GM12878 (cell line): ENCODE measurements around the gene RRP15. TPM values are rescaled to one million over a fixed set of nuclear protein-coding genes. Genes with fewer than 3 reads are reported as not detected.
A peak's percentile ranks its signal among the peaks of the same experiment; 100 is the strongest.

ENCODE experiments used
- ATAC-seq: fragments of 200-7000 bp; cut with Tn5 transposase; 3 replicates; pipeline ENCODE4 v1.9.1; 2020; ENCODE audit warnings: mild to moderate bottlenecking, moderate library complexity
- BruUV-seq: library from RNA; stranded (reverse); fragments of 400-500 nt; replicated peaks from 2 replicates; lab custom pipeline; 2021; lab: Mats Ljungman, UMichigan
- CTCF ChIA-PET: fragments of 300-600 bp; sonication (Branson Sonifier 250); formaldehyde crosslinking; extraction: SDS; loops from one replicate; lab custom pipeline; 2021; ENCODE audit warnings: inconsistent platforms; lab: Yijun Ruan, JAX
- POLR2A ChIA-PET: fragments of 350-600 bp; formaldehyde crosslinking; extraction: SDS; loops from one replicate; lab custom pipeline; 2021; ENCODE audit warnings: inconsistent platforms; lab: Charles Lee
- RAD21 ChIA-PET: fragments of 300-600 bp; sonication (Branson Sonifier 250); formaldehyde crosslinking; loops from one replicate; lab custom pipeline; 2023; ENCODE audit warnings: antibody characterized with exemption; ENCODE audit not compliant: unreplicated experiment; lab: Charles Lee
- SMC1A ChIA-PET: fragments of 300-600 bp; sonication (Branson Sonifier 250); formaldehyde crosslinking; loops from one replicate; lab custom pipeline; 2023; ENCODE audit not compliant: unreplicated experiment, uncharacterized antibody; lab: Charles Lee
- DNase-seq: peaks from one replicate; pipeline ENCODE4 v3.0.0-alpha.2; 2011; ENCODE audit warnings: low read depth, low spot score
- FAIRE-seq: peaks from 3 replicates; lab custom pipeline; 2011; peaks lifted over from hg19 to GRCh38; lab: Jason Lieb, UNC
- H2AFZ ChIP-seq: 2 replicates; pipeline ENCODE4 v1.6.0; 2011; ENCODE audit warnings: low read depth, low read length, control low read depth; ENCODE audit not compliant: control insufficient read depth
- H3K27ac ChIP-seq: 2 replicates; pipeline ENCODE4 v1.5.1; 2011; ENCODE audit warnings: control low read depth; ENCODE audit not compliant: control insufficient read depth, insufficient read depth
- H3K27me3 ChIP-seq, 2 experiments: replicated peaks in 1 of 2; 2 replicates each; pipeline versions ENCODE4 v1.6.0 to v1.6.1; 2011; ENCODE audit warnings: low read length in 1 of 2; ENCODE audit not compliant: control insufficient read depth in 2 of 2, insufficient read depth in 2 of 2
- H3K36me3 ChIP-seq, 2 experiments: 2 replicates each; pipeline ENCODE4 v1.5.1; 2011; ENCODE audit warnings: low read length in 1 of 2; ENCODE audit not compliant: control insufficient read depth in 2 of 2, insufficient read depth in 2 of 2
- H3K4me1 ChIP-seq: 2 replicates; pipeline ENCODE4 v1.6.1; 2011; ENCODE audit warnings: mild to moderate bottlenecking, low read length, moderate library complexity, mixed read lengths; ENCODE audit not compliant: control insufficient read depth, insufficient read depth
- H3K4me2 ChIP-seq: 2 replicates; pipeline ENCODE4 v1.6.0; 2011; ENCODE audit warnings: control low read depth; ENCODE audit not compliant: control insufficient read depth, insufficient read depth
- H3K4me3 ChIP-seq: fragments of 200-600 bp; sonication (generic); 2 replicates; pipeline ENCODE4 v1.5.1; 2016
- H3K79me2 ChIP-seq: 2 replicates; pipeline ENCODE4 v1.6.0; 2011; ENCODE audit warnings: low read length; ENCODE audit not compliant: control insufficient read depth, insufficient read depth
- H3K9ac ChIP-seq: 2 replicates; pipeline ENCODE4 v1.8.0; 2011; ENCODE audit warnings: low read length, control low read depth, mixed read lengths; ENCODE audit not compliant: control insufficient read depth, insufficient read depth
- H3K9me3 ChIP-seq: replicated peaks from 3 replicates; pipeline ENCODE4 v1.5.1; 2011; ENCODE audit warnings: mild to moderate bottlenecking, low read length; ENCODE audit not compliant: control insufficient read depth, insufficient read depth
- H4K20me1 ChIP-seq: 2 replicates; pipeline ENCODE4 v1.6.0; 2011; ENCODE audit not compliant: control insufficient read depth, insufficient read depth
- ATF3 ChIP-seq: IDR thresholded peaks from 2 replicates; pipeline ENCODE4 v1.6.1; 2011; ENCODE audit warnings: low read depth, mild to moderate bottlenecking, low read length, moderate library complexity, borderline replicate concordance; ENCODE audit errors: extremely low read depth
- ATF7 ChIP-seq: fragments of 450-650 bp; IDR thresholded peaks from 2 replicates; pipeline ENCODE4 v1.6.1; 2016; ENCODE audit warnings: low read depth, mild to moderate bottlenecking
- BCL3 ChIP-seq: IDR thresholded peaks from 2 replicates; pipeline ENCODE4 v1.6.1; 2011; ENCODE audit warnings: borderline replicate concordance, low read depth, mild to moderate bottlenecking, moderate library complexity, low read length; ENCODE audit not compliant: insufficient read depth, poor library complexity, severe bottlenecking
- CBX5 ChIP-seq: sonication (generic); IDR thresholded peaks from 2 replicates; pipeline ENCODE4 v1.6.1; 2016; ENCODE audit warnings: low read depth, moderate library complexity, mild to moderate bottlenecking, inconsistent platforms
- NFXL1 ChIP-seq: fragments of 450-650 bp; IDR thresholded peaks from 2 replicates; pipeline ENCODE4 v1.6.1; 2017; ENCODE audit warnings: antibody characterized with exemption, mild to moderate bottlenecking, borderline replicate concordance
- NRF1 ChIP-seq: conservative IDR thresholded peaks from 2 replicates; pipeline ENCODE4 v1.6.1; 2011; ENCODE audit warnings: mild to moderate bottlenecking, low read depth, low read length, improper control_type of control experiment
- POLR2AphosphoS5 ChIP-seq: IDR thresholded peaks from 2 replicates; pipeline ENCODE4 v1.6.1; 2011; ENCODE audit warnings: mild to moderate bottlenecking, low read length, inconsistent platforms
- RAD51 ChIP-seq: fragments of 450-650 bp; IDR thresholded peaks from 2 replicates; pipeline ENCODE4 v1.6.1; 2016; ENCODE audit warnings: moderate library complexity, mild to moderate bottlenecking, inconsistent platforms
- RBBP5 ChIP-seq: fragments of 200-600 bp; sonication (generic); conservative IDR thresholded peaks from 2 replicates; pipeline ENCODE4 v1.6.1; 2016
- TCF12 ChIP-seq: IDR thresholded peaks from 2 replicates; pipeline ENCODE4 v1.6.1; 2011; ENCODE audit warnings: low read depth, mild to moderate bottlenecking, low read length
- YBX1 ChIP-seq: fragments of 450-650 bp; IDR thresholded peaks from 2 replicates; pipeline ENCODE4 v1.6.1; 2016; ENCODE audit warnings: antibody characterized with exemption
- ZNF384 ChIP-seq: IDR thresholded peaks from 2 replicates; pipeline ENCODE4 v1.6.1; 2012; ENCODE audit warnings: low read depth, mild to moderate bottlenecking, low read length, improper control_type of control experiment, borderline replicate concordance
- WGBS: methylation state at CpG from one replicate; pipeline ENCODE4 v1.1.6; 2016; ENCODE audit warnings: low lambda C conversion rate; ENCODE audit not compliant: insufficient replicate concordance, insufficient coverage; ENCODE audit errors: missing lambda C conversion rate; 5-methylcytosine and 5-hydroxymethylcytosine counted together
- in situ Hi-C: fragments of 300-500 bp; cut with MboI; formaldehyde crosslinking; loops from 9 replicates; pipeline ENCODE4 v1.14.3; 2018; ENCODE audit warnings: mixed read lengths
- intact Hi-C: fragments of 100-400 bp; cut with micrococcal nuclease; formaldehyde crosslinking; loops from one replicate; pipeline ENCODE4 v1.14.2; 2022; ENCODE audit not compliant: unreplicated experiment
- polyA plus RNA-seq, 11 experiments: library from polyadenylated mRNA; depleted of rRNA in 4 of 11; unstranded in 6 of 11; stranded (reverse) in 5 of 11; fragments of >200 nt; fragmentation: Nextera tagmentation in 4 of 11; fragmentation: Illumina TruSeq in 1 of 11; extraction: Ambion mirVana in 4 of 11; extraction: Trizol in 1 of 11; gene quantifications; 1 replicate in 1 of 11; 2 replicates in 10 of 11; pipeline versions ENCODE4 v1.2.1 to v1.2.3, GENCODE V29; 2011 to 2016; ENCODE audit warnings: inconsistent platforms in 2 of 11, missing spikeins in 2 of 11, low read depth in 1 of 11
- total RNA-seq, 4 experiments: library from RNA; depleted of rRNA in 3 of 4; stranded (reverse); fragments of >200 nt in 3 of 4; fragmentation: Illumina TruSeq in 1 of 4; extraction: Trizol in 1 of 4; gene quantifications; 2 replicates each; pipeline versions ENCODE4 v1.2.1 to v1.2.3, GENCODE V29; 2013 to 2021
- TF ChIP-seq, protein P1 (sequence below): fragments of 450-650 bp; IDR thresholded peaks from 2 replicates; pipeline ENCODE4 v1.6.1; 2017; ENCODE audit warnings: mild to moderate bottlenecking
- TF ChIP-seq, protein P2 (sequence below): fragments of 450-650 bp; conservative IDR thresholded peaks from 2 replicates; pipeline ENCODE4 v1.6.1; 2017; ENCODE audit warnings: mild to moderate bottlenecking, moderate library complexity

Gene RRP15
- total and polyA plus RNA-seq, 10 of the 15 experiments (the other 5 are each of a cell fraction or from before 2014, with no cell fraction given): 5.6 to 37.8 (median 19.1) TPM

GRCh38 chr1:218345673-218346390, 60.7 kb downstream of the RRP15 start (continued):
- TF ChIP-seq BCL3: no peak
- no peak for TF ChIP-seq NFXL1
- TF ChIP-seq NRF1: no peak
- TF ChIP-seq YBX1: no peak
- no peak for TF ChIP-seq RBBP5
- TF ChIP-seq TCF12: no peak

DNA sequence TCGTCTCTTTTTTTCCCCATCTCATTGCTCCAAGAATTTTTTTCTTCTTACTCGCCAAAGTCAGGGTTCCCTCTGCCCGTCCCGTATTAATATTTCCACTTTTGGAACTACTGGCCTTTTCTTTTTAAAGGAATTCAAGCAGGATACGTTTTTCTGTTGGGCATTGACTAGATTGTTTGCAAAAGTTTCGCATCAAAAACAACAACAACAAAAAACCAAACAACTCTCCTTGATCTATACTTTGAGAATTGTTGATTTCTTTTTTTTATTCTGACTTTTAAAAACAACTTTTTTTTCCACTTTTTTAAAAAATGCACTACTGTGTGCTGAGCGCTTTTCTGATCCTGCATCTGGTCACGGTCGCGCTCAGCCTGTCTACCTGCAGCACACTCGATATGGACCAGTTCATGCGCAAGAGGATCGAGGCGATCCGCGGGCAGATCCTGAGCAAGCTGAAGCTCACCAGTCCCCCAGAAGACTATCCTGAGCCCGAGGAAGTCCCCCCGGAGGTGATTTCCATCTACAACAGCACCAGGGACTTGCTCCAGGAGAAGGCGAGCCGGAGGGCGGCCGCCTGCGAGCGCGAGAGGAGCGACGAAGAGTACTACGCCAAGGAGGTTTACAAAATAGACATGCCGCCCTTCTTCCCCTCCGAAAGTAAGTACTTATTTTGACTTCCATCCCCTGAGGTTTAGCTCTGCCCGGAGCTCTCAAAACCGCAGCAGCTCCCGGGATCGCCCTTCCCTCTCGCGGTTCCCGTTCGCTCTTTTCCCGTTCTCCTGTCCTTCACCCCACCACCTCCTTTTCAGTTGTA, 61.5 kb downstream of the RRP15 start:
- DNase-seq (no peak), ATAC-seq (0 out of 3 replicates have a peak, but pooled peaks have one; percentile 9), FAIRE-seq (no peak)
- ChIA-PET RAD21 (no interaction called here), CTCF (no interaction called here), POLR2A (no interaction called here), SMC1A (interaction anchor here (0.5 kb wide), 1 partner anchor 181 kb away, joined by 3 read pairs; no protein-coding TSS in a partner anchor)
- Histone ChIP-seq H3K9ac (no peak overlapping the region), H3K4me1 (peaks cover 5% of the 10 kb centered on the region), H3K9me3 (no peaks in the 10 kb centered on the region), H3K4me3 (peak overlapping the region; percentile 67), H2AFZ (peak overlapping the region; percentile 28; the same call in 1 of the 2 replicates), H3K27me3 (peaks cover 3 to 21% of the 10 kb centered on the region in 2 experiments), H3K27ac (no peak overlapping the region), H4K20me1 (no peaks in the 10 kb centered on the region), H3K79me2 (no peaks in the 10 kb centered on the region), H3K36me3 (no peaks in the 10 kb centered on the region), H3K4me2 (peak overlapping the region; percentile 98)
- 7% methylated on average over 33 of the region's 39 CpGs for WGBS
- BruUV-seq: no TSS peak
- intact Hi-C loops (loop anchor here (5.0 kb wide), 1 partner anchor 1221 kb away; no protein-coding TSS in a partner anchor), in situ Hi-C loops (loop anchor here (10.0 kb wide), 2 partner anchors 1218 to 1468 kb away; no protein-coding TSS in a partner anchor)
- TF ChIP-seq, protein P1, sequence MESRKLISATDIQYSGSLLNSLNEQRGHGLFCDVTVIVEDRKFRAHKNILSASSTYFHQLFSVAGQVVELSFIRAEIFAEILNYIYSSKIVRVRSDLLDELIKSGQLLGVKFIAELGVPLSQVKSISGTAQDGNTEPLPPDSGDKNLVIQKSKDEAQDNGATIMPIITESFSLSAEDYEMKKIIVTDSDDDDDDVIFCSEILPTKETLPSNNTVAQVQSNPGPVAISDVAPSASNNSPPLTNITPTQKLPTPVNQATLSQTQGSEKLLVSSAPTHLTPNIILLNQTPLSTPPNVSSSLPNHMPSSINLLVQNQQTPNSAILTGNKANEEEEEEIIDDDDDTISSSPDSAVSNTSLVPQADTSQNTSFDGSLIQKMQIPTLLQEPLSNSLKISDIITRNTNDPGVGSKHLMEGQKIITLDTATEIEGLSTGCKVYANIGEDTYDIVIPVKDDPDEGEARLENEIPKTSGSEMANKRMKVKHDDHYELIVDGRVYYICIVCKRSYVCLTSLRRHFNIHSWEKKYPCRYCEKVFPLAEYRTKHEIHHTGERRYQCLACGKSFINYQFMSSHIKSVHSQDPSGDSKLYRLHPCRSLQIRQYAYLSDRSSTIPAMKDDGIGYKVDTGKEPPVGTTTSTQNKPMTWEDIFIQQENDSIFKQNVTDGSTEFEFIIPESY: no peak
- TF ChIP-seq POLR2AphosphoS5 (no peak), CBX5 (no peak), ATF3 (no peak), ZNF384 (no peak), ATF7 (no peak), RAD51 (no peak)
- TF ChIP-seq, protein P2, sequence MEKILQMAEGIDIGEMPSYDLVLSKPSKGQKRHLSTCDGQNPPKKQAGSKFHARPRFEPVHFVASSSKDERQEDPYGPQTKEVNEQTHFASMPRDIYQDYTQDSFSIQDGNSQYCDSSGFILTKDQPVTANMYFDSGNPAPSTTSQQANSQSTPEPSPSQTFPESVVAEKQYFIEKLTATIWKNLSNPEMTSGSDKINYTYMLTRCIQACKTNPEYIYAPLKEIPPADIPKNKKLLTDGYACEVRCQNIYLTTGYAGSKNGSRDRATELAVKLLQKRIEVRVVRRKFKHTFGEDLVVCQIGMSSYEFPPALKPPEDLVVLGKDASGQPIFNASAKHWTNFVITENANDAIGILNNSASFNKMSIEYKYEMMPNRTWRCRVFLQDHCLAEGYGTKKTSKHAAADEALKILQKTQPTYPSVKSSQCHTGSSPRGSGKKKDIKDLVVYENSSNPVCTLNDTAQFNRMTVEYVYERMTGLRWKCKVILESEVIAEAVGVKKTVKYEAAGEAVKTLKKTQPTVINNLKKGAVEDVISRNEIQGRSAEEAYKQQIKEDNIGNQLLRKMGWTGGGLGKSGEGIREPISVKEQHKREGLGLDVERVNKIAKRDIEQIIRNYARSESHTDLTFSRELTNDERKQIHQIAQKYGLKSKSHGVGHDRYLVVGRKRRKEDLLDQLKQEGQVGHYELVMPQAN: no peak
